K562 treated with DMSO at 1 percent for 12 hours (cell line): ENCODE data around the gene NHSL1. TPM values are rescaled to one million over a fixed set of nuclear protein-coding genes. Genes with fewer than 3 reads are reported as not detected.

Source experiments
- total RNA-seq: library from RNA; unstranded; fragments of 300-600 nt; gene quantifications from 2 replicates; pipeline ENCODE4 v1.2.3, GENCODE V29; 2022; ENCODE audit not compliant: insufficient read depth

Gene NHSL1
- total RNA-seq = 0.10 and 0.62 TPM in 2 replicates

GRCh38 chr6:138499303-138500018 is at the start of gene NHSL1:
NHSL1 (minus strand) TSS chr6:138499494; CDS start chr6:138499290, 204 bp downstream.

GRCh38 chr6:138403801-138404665 is 95.3 kb downstream of the NHSL1 start, which contains the start of gene HEBP2:
HEBP2 (plus strand) TSS chr6:138404223; CDS start chr6:138404496, 273 bp downstream.

GRCh38 chr6:138377844-138378243 is 121.5 kb downstream of the NHSL1 start, which contains the start of gene SMIM28:
SMIM28 (plus strand) TSS chr6:138377905; CDS start chr6:138378073, 168 bp downstream.

Other genes starting within 250 kb of the NHSL1 start
- gene SMIM28, start 121.6 kb downstream of the NHSL1 start, total RNA-seq = not detected in 2 replicates
- 32.9 and 43.5 TPM in 2 replicates for gene HEBP2, start 95.3 kb downstream of the NHSL1 start, total RNA-seq